Measurements from ENCODE around the gene HTRA3.

HTRA3 gene
- long read RNA-seq: 0 reads

- DNase-seq (ENCODE audit: low read depth in 1 of 2, low spot score in 1 of 2): no peak
- no peak within 1 kb of the TSS for H3K4me3 ChIP-seq (replicated peaks; ENCODE audit: insufficient read depth, low read length)
- TF ChIP-seq GABPA (IDR thresholded peaks at IDR 0.05; ENCODE audit: low read depth): no peak
- TF ChIP-seq SPI1 (IDR thresholded peaks at IDR 0.05; ENCODE audit: borderline replicate concordance, low read depth): no peak
- no peak for TF ChIP-seq CTCF (IDR thresholded peaks at IDR 0.05; ENCODE audit: insufficient read depth, low read length)
- no peak for TF ChIP-seq POLR2AphosphoS5 (IDR thresholded peaks at IDR 0.05; ENCODE audit: low read depth)
- TF ChIP-seq, protein P1, sequence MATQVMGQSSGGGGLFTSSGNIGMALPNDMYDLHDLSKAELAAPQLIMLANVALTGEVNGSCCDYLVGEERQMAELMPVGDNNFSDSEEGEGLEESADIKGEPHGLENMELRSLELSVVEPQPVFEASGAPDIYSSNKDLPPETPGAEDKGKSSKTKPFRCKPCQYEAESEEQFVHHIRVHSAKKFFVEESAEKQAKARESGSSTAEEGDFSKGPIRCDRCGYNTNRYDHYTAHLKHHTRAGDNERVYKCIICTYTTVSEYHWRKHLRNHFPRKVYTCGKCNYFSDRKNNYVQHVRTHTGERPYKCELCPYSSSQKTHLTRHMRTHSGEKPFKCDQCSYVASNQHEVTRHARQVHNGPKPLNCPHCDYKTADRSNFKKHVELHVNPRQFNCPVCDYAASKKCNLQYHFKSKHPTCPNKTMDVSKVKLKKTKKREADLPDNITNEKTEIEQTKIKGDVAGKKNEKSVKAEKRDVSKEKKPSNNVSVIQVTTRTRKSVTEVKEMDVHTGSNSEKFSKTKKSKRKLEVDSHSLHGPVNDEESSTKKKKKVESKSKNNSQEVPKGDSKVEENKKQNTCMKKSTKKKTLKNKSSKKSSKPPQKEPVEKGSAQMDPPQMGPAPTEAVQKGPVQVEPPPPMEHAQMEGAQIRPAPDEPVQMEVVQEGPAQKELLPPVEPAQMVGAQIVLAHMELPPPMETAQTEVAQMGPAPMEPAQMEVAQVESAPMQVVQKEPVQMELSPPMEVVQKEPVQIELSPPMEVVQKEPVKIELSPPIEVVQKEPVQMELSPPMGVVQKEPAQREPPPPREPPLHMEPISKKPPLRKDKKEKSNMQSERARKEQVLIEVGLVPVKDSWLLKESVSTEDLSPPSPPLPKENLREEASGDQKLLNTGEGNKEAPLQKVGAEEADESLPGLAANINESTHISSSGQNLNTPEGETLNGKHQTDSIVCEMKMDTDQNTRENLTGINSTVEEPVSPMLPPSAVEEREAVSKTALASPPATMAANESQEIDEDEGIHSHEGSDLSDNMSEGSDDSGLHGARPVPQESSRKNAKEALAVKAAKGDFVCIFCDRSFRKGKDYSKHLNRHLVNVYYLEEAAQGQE (IDR thresholded peaks at IDR 0.05; ENCODE audit: insufficient replicate concordance, low read depth): no peak
- H3K27ac ChIP-seq (replicated peaks): no peak within 1 kb of the TSS
- peaks cover 9% of the 10 kb centered on the region for H3K27me3 ChIP-seq (ENCODE audit: insufficient read depth, poor library complexity, severe bottlenecking)
Measured at GRCh38 chr4:8269535-8270417, at the start of gene HTRA3. Gene HTRA3, plus strand, starts transcription at chr4:8269754. Its CDS starts 215 bp downstream, at chr4:8269969.

DNA sequence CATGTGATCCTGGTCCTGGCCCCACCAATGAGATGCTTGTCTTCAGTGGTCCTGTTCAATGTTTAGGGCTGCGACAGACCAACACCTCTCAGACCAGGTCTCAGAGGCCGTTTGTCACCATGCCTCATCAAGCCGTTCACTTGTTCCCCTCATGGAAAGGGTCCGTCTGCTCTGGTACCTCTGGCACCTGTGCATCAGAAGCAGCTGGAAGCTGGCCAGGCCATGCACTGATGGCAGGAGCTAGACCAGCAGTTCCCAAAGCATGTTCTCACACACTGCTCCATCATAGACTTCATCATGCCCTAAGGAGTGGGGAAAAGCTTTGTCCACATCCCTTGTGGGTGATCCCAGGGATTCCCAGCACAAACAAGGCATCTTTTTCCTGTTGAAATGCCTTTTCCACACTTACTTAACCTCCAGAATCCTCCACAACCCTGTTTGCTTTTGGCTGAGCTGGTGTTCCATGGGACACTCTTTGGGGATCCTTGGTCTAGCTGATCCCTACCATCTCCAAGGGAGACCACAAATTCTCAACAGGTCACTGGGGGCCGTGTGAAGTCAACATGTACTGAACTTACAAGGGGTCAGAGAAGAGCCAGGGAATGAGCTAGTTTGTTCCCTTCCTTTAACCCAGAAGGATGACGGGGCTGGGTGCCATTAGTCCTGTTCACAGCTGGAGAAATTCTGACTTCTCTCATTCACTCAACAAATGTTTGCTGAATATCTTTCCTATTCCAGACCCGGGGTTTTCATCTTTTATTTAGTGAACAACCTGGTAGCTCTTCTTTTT lies 48.7 kb upstream of the HTRA3 start:
- TF ChIP-seq POLR2AphosphoS5 (IDR thresholded peaks at IDR 0.05; ENCODE audit: low read depth) (no peak), GABPA (IDR thresholded peaks at IDR 0.05; ENCODE audit: low read depth) (no peak), CTCF (IDR thresholded peaks at IDR 0.05; ENCODE audit: insufficient read depth, low read length) (no peak), SPI1 (IDR thresholded peaks at IDR 0.05; ENCODE audit: borderline replicate concordance, low read depth) (no peak)
- TF ChIP-seq, protein P1 (IDR thresholded peaks at IDR 0.05; ENCODE audit: insufficient replicate concordance, low read depth): no peak
- Histone ChIP-seq H3K27me3 (ENCODE audit: insufficient read depth, poor library complexity, severe bottlenecking) (no peaks in the 10 kb centered on the region), H3K4me3 (replicated peaks; ENCODE audit: insufficient read depth, low read length) (no peak overlapping the region), H3K27ac (replicated peaks) (no peak overlapping the region)
- no peak for DNase-seq (ENCODE audit: low read depth in 1 of 2, low spot score in 1 of 2)

- Histone ChIP-seq H3K27ac (replicated peaks) (no peak overlapping the region), H3K27me3 (ENCODE audit: insufficient read depth, poor library complexity, severe bottlenecking) (no peaks in the 10 kb centered on the region), H3K4me3 (replicated peaks; ENCODE audit: insufficient read depth, low read length) (no peak overlapping the region)
- DNase-seq (ENCODE audit: low read depth in 1 of 2, low spot score in 1 of 2): peak; percentile 60 to 80
- TF ChIP-seq GABPA (IDR thresholded peaks at IDR 0.05; ENCODE audit: low read depth) (no peak), SPI1 (IDR thresholded peaks at IDR 0.05; ENCODE audit: borderline replicate concordance, low read depth) (peak; percentile 4; the same call in 1 of the 2 replicates)
Measured at GRCh38 chr4:8221476-8221875, 48.1 kb upstream of the HTRA3 start.

DNA sequence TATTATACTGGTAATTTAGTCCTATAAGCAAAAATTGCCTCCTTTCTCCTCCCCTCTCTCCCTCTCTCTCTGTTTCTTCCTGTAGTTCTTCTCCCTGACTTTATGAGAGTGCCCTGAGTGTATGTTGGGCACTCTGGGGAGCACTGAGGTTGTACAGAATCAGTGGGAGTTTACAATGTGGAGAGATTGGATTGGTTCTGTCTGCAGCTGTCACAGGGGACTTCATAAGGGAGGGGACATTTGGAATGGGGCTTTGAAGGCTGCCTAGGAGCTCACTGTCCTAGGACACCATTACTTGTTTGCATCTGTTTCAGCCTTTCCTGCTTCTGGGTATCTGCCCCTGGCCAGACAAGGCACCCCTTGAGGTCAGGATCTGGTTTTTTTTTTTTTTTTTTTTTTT lies 47.6 kb upstream of the HTRA3 start:
- TF ChIP-seq CTCF (IDR thresholded peaks at IDR 0.05; ENCODE audit: insufficient read depth, low read length) (no peak), GABPA (IDR thresholded peaks at IDR 0.05; ENCODE audit: low read depth) (no peak), SPI1 (IDR thresholded peaks at IDR 0.05; ENCODE audit: borderline replicate concordance, low read depth) (no peak), POLR2AphosphoS5 (IDR thresholded peaks at IDR 0.05; ENCODE audit: low read depth) (no peak)
- TF ChIP-seq, protein P1 (IDR thresholded peaks at IDR 0.05; ENCODE audit: insufficient replicate concordance, low read depth): no peak
- no peak for DNase-seq (ENCODE audit: low read depth in 1 of 2, low spot score in 1 of 2)
- Histone ChIP-seq H3K27ac (replicated peaks) (peak overlapping the region; percentile 29), H3K4me3 (replicated peaks; ENCODE audit: insufficient read depth, low read length) (no peak overlapping the region), H3K27me3 (ENCODE audit: insufficient read depth, poor library complexity, severe bottlenecking) (no peaks in the 10 kb centered on the region)
